Measurements from ENCODE around the gene CDH16. TPM values are rescaled to one million over a fixed set of nuclear protein-coding genes. Genes with fewer than 3 reads are reported as not detected.
A peak's percentile ranks its signal among the peaks of the same experiment; 100 is the strongest.

Gene CDH16
- total RNA-seq, 1 donor from 2014 or later = not detected

GRCh38 chr16:66934138-66934838, 15.6 kb upstream of the CDH16 start, which contains the start of gene CIAO2B:
Gene CIAO2B, minus strand, starts transcription at chr16:66934402. Its CDS starts 38 bp downstream, at chr16:66934364.
- H3K27me3 Mint-ChIP-seq (ENCODE audit: low read depth) = no peaks in the 10 kb centered on the region
- DNase-seq (ENCODE audit: low spot score in 2 of 2, unreplicated experiment in 2 of 2) = peak; percentile 72 to 91
- peak within 1 kb of the TSS; percentile 99 for H3K4me3 Mint-ChIP-seq
- peak within 1 kb of the TSS; percentile 97 for H3K27ac Mint-ChIP-seq
- no peak for TF ChIP-seq CTCF (IDR thresholded peaks at IDR 0.05; ENCODE audit: unreplicated experiment)
- H3K36me3 Mint-ChIP-seq = peaks cover 5% of the 10 kb centered on the region
- H3K4me1 Mint-ChIP-seq = peaks cover 42% of the 10 kb centered on the region
- no peaks in the 10 kb centered on the region for H3K9me3 Mint-ChIP-seq

- Mint-ChIP-seq H3K9me3 (no peaks in the 10 kb centered on the region), H3K27me3 (ENCODE audit: low read depth) (no peaks in the 10 kb centered on the region), H3K27ac (peak overlapping the region; percentile 97), H3K36me3 (peaks cover 5% of the 10 kb centered on the region), H3K4me3 (peak overlapping the region; percentile 99), H3K4me1 (peaks cover 42% of the 10 kb centered on the region)
- no peak for DNase-seq (ENCODE audit: low spot score in 2 of 2, unreplicated experiment in 2 of 2)
- TF ChIP-seq CTCF (IDR thresholded peaks at IDR 0.05; ENCODE audit: unreplicated experiment) = no peak
Measured at GRCh38 chr16:66933776-66934137, 15.1 kb upstream of the CDH16 start.

- H3K4me1 Mint-ChIP-seq = peaks cover 36% of the 10 kb centered on the region
- no peak overlapping the region for H3K27ac Mint-ChIP-seq
- H3K36me3 Mint-ChIP-seq = peaks cover 2% of the 10 kb centered on the region
- H3K4me3 Mint-ChIP-seq = no peak overlapping the region
- no peaks in the 10 kb centered on the region for H3K9me3 Mint-ChIP-seq
- no peak for DNase-seq (ENCODE audit: low spot score in 2 of 2, unreplicated experiment in 2 of 2)
- no peak for TF ChIP-seq CTCF (IDR thresholded peaks at IDR 0.05; ENCODE audit: unreplicated experiment)
- H3K27me3 Mint-ChIP-seq (ENCODE audit: low read depth) = peaks cover 11% of the 10 kb centered on the region
Measured at GRCh38 chr16:66932076-66932475, 13.4 kb upstream of the CDH16 start.

GRCh38 chr16:66931665-66932064, 13.0 kb upstream of the CDH16 start:
- peaks cover 15% of the 10 kb centered on the region for H3K27me3 Mint-ChIP-seq (ENCODE audit: low read depth)
- H3K4me3 Mint-ChIP-seq = peak overlapping the region; percentile 36
- H3K36me3 Mint-ChIP-seq = peaks cover 2% of the 10 kb centered on the region
- TF ChIP-seq CTCF (IDR thresholded peaks at IDR 0.05; ENCODE audit: unreplicated experiment) = no peak
- no peaks in the 10 kb centered on the region for H3K9me3 Mint-ChIP-seq
- H3K4me1 Mint-ChIP-seq = peaks cover 34% of the 10 kb centered on the region
- DNase-seq (ENCODE audit: low spot score in 2 of 2, unreplicated experiment in 2 of 2) = no peak
- H3K27ac Mint-ChIP-seq = no peak overlapping the region

GRCh38 chr16:66930189-66930588, 11.5 kb upstream of the CDH16 start:
- DNase-seq (ENCODE audit: low spot score in 2 of 2, unreplicated experiment in 2 of 2) = no peak

More at GRCh38 chr16:66930189-66930588, 11.5 kb upstream of the CDH16 start:
- no peak overlapping the region for H3K27ac Mint-ChIP-seq
- no peak for TF ChIP-seq CTCF (IDR thresholded peaks at IDR 0.05; ENCODE audit: unreplicated experiment)
- H3K4me1 Mint-ChIP-seq = peaks cover 28% of the 10 kb centered on the region
- peaks cover 30% of the 10 kb centered on the region for H3K27me3 Mint-ChIP-seq (ENCODE audit: low read depth)
- H3K36me3 Mint-ChIP-seq = peaks cover 2% of the 10 kb centered on the region
- no peak overlapping the region for H3K4me3 Mint-ChIP-seq
- no peaks in the 10 kb centered on the region for H3K9me3 Mint-ChIP-seq
